HG02588 (cell line): ENCODE measurements around the gene PI4KA.
A peak's percentile ranks its signal among the peaks of the same experiment; 100 is the strongest.
"Not testable (repeated sequence)": the region's sequence is repeated elsewhere in the genome, so short reads cannot be mapped to it uniquely, and the experiment has no call there.

Source experiments
- ATAC-seq: cut with Tn5 transposase; IDR thresholded peaks from one replicate; pipeline ENCODE4 v1.9.1; 2021; ENCODE audit warnings: mild to moderate bottlenecking, moderate library complexity; ENCODE audit not compliant: unreplicated experiment

The PI4KA gene

GRCh38 chr22:20702175-20702545, 156.5 kb downstream of the PI4KA start:
- ATAC-seq = peak; percentile 11

- ATAC-seq = not testable (repeated sequence)
These were observed 156.9 kb downstream of the PI4KA start for GRCh38 chr22:20701680-20702136.

- ATAC-seq = not testable (repeated sequence)
These were observed 158.3 kb downstream of the PI4KA start for GRCh38 chr22:20700347-20700746.

GRCh38 chr22:20699856-20700255, 158.8 kb downstream of the PI4KA start:
- ATAC-seq = not testable (repeated sequence)

GRCh38 chr22:20697481-20698113, 161.0 kb downstream of the PI4KA start:
- ATAC-seq = not testable (repeated sequence)

GRCh38 chr22:20696056-20696455, 162.6 kb downstream of the PI4KA start:
- not testable (repeated sequence) for ATAC-seq

- not testable (repeated sequence) for ATAC-seq
These were observed 163.4 kb downstream of the PI4KA start for GRCh38 chr22:20695205-20695604.

- ATAC-seq = not testable (repeated sequence)
These were observed 164.4 kb downstream of the PI4KA start for GRCh38 chr22:20694256-20694655.

GRCh38 chr22:20692926-20693325, 165.7 kb downstream of the PI4KA start:
- not testable (repeated sequence) for ATAC-seq

- ATAC-seq = not testable (repeated sequence)
These were observed 167.9 kb downstream of the PI4KA start for GRCh38 chr22:20690586-20691317.

GRCh38 chr22:20687356-20688172, 171.0 kb downstream of the PI4KA start:
- not testable (repeated sequence) for ATAC-seq

GRCh38 chr22:20685764-20686163, 172.8 kb downstream of the PI4KA start:
- ATAC-seq = not testable (repeated sequence)

- not testable (repeated sequence) for ATAC-seq
These were observed 179.7 kb downstream of the PI4KA start for GRCh38 chr22:20678792-20679435.

GRCh38 chr22:20677684-20678242, 180.8 kb downstream of the PI4KA start:
- ATAC-seq = no peak

GRCh38 chr22:20675613-20676012, 183.0 kb downstream of the PI4KA start:
- ATAC-seq = not testable (repeated sequence)

- ATAC-seq = no peak
These were observed 183.6 kb downstream of the PI4KA start for GRCh38 chr22:20674998-20675397.

GRCh38 chr22:20673295-20674195, 185.1 kb downstream of the PI4KA start:
- ATAC-seq = no peak

GRCh38 chr22:20672732-20673131, 185.9 kb downstream of the PI4KA start:
- ATAC-seq = no peak

GRCh38 chr22:20672082-20672424, 186.6 kb downstream of the PI4KA start:
- no peak for ATAC-seq
